Activated T-cell treated with anti-CD3 and anti-CD28 coated beads for 24 hours (primary cell): ENCODE data around the gene E4F1.
"Not testable (repeated sequence)": the region's sequence is repeated elsewhere in the genome, so short reads cannot be mapped to it uniquely, and the experiment has no call there.

ENCODE experiments used
- DNase-seq: peaks from one replicate; pipeline ENCODE4 v3.0.0-alpha.2; 2020; ENCODE audit warnings: low read depth

Gene E4F1

GRCh38 chr16:2190002-2190658 is 33.3 kb upstream of the E4F1 start:
- no peak for DNase-seq

- DNase-seq = no peak
Measured at GRCh38 chr16:2190659-2191445, 32.5 kb upstream of the E4F1 start.

- DNase-seq = no peak
Measured at GRCh38 chr16:2191446-2191706, 32.0 kb upstream of the E4F1 start.

GRCh38 chr16:2194166-2194834 is 29.1 kb upstream of the E4F1 start:
- no peak for DNase-seq

GRCh38 chr16:2194852-2195321 is 28.5 kb upstream of the E4F1 start:
- no peak for DNase-seq

GRCh38 chr16:2195322-2196161 is 27.8 kb upstream of the E4F1 start:
- DNase-seq = no peak

- DNase-seq = no peak
Measured at GRCh38 chr16:2196162-2196980, 27.0 kb upstream of the E4F1 start, which contains the start of gene CASKIN1. CASKIN1 (minus strand) TSS chr16:2196605; CDS start chr16:2196432, 173 bp downstream.

- DNase-seq = no peak
Measured at GRCh38 chr16:2196981-2197511, 26.3 kb upstream of the E4F1 start.

GRCh38 chr16:2197765-2198164 is 25.6 kb upstream of the E4F1 start:
- no peak for DNase-seq

GRCh38 chr16:2198283-2198682 is 25.1 kb upstream of the E4F1 start:
- DNase-seq = no peak

- no peak for DNase-seq
Measured at GRCh38 chr16:2199095-2199494, 24.3 kb upstream of the E4F1 start.

- no peak for DNase-seq
Measured at GRCh38 chr16:2199621-2200139, 23.7 kb upstream of the E4F1 start.

- no peak for DNase-seq
Measured at GRCh38 chr16:2200313-2200712, 23.1 kb upstream of the E4F1 start.

- DNase-seq = not testable (repeated sequence)
Measured at GRCh38 chr16:2203119-2203688, 20.2 kb upstream of the E4F1 start.

GRCh38 chr16:2204416-2205103 is 18.8 kb upstream of the E4F1 start:
- DNase-seq = no peak

GRCh38 chr16:2205104-2205966 is 18.1 kb upstream of the E4F1 start, which contains the start of gene MLST8:
MLST8 (plus strand) TSS chr16:2205454; CDS start chr16:2206086, 632 bp downstream.
- DNase-seq = peak; percentile 86

GRCh38 chr16:2205967-2206313 is 17.5 kb upstream of the E4F1 start:
- DNase-seq = no peak

- DNase-seq = no peak
Measured at GRCh38 chr16:2206420-2206779, 17.0 kb upstream of the E4F1 start.
